Loucy (cell line): ENCODE data around the gene PTK6.

Experiments
- H2AFZ ChIP-seq: fragments of 200-600 bp; sonication (generic); 2 replicates; pipeline ENCODE4 v1.6.0; 2016; ENCODE audit warnings: antibody characterized with exemption, mild to moderate bottlenecking, low read length, moderate library complexity
- H3F3A ChIP-seq: fragments of 200-600 bp; 2 replicates; pipeline ENCODE4 v1.6.0; 2016; ENCODE audit warnings: antibody characterized with exemption, low read depth, mild to moderate bottlenecking
- H3K27me3 ChIP-seq: fragments of 200-600 bp; sonication (generic); 2 replicates; pipeline ENCODE4 v1.6.1; 2014; ENCODE audit warnings: low read length, mild to moderate bottlenecking; ENCODE audit not compliant: insufficient read depth, poor library complexity, severe bottlenecking
- H3K36me3 ChIP-seq: fragments of 200-600 bp; sonication (generic); 2 replicates; pipeline ENCODE4 v1.6.1; 2016; ENCODE audit warnings: low read length; ENCODE audit not compliant: insufficient read depth
- H3K4me1 ChIP-seq: fragments of 200-600 bp; sonication (generic); 2 replicates; pipeline ENCODE4 v1.5.1; 2014; ENCODE audit warnings: low read length, mild to moderate bottlenecking; ENCODE audit not compliant: insufficient read depth, poor library complexity, severe bottlenecking
- H3K4me2 ChIP-seq: fragments of 200-600 bp; sonication (generic); 2 replicates; pipeline ENCODE4 v1.6.0; 2014; ENCODE audit warnings: antibody characterized with exemption, low read length, low read depth, mild to moderate bottlenecking; ENCODE audit not compliant: poor library complexity, severe bottlenecking
- H3K4me3 ChIP-seq: fragments of 200-600 bp; sonication (generic); 2 replicates; pipeline ENCODE4 v1.5.1; 2014; ENCODE audit warnings: low read length, mild to moderate bottlenecking, mixed read lengths; ENCODE audit not compliant: poor library complexity, severe bottlenecking
- H3K79me2 ChIP-seq: fragments of 200-600 bp; sonication (generic); 2 replicates; pipeline ENCODE4 v1.6.1; 2014; ENCODE audit warnings: low read length; ENCODE audit not compliant: insufficient read depth
- H3K9ac ChIP-seq: fragments of 200-600 bp; sonication (generic); 2 replicates; pipeline ENCODE4 v1.6.0; 2014; ENCODE audit warnings: mild to moderate bottlenecking, low read depth, low read length, moderate library complexity; ENCODE audit not compliant: poor library complexity, severe bottlenecking
- H3K9me2 ChIP-seq: fragments of 200-600 bp; sonication (generic); replicated peaks from 2 replicates; pipeline ENCODE4 v1.6.1; 2016; ENCODE audit warnings: low read depth, low read length, mixed read lengths
- H3K9me3 ChIP-seq: fragments of 200-600 bp; sonication (generic); 2 replicates; pipeline ENCODE4 v1.6.1; 2014; ENCODE audit warnings: mild to moderate bottlenecking, antibody characterized with exemption, low read length, low read depth; ENCODE audit not compliant: insufficient read depth
- H4K20me1 ChIP-seq: fragments of 200-600 bp; sonication (generic); 2 replicates; pipeline ENCODE4 v1.6.0; 2014; ENCODE audit warnings: antibody characterized with exemption, low read length, mild to moderate bottlenecking; ENCODE audit not compliant: insufficient read depth, poor library complexity, severe bottlenecking
- EZH2phosphoT487 ChIP-seq: fragments of 200-600 bp; IDR thresholded peaks from 2 replicates; pipeline ENCODE4 v1.6.1; 2018; ENCODE audit warnings: antibody characterized with exemption, mild to moderate bottlenecking, moderate library complexity, borderline replicate concordance
- TF ChIP-seq, protein P1 (sequence below): fragments of 200-600 bp; sonication (generic); conservative IDR thresholded peaks from 2 replicates; pipeline ENCODE4 v1.5.1; 2014; ENCODE audit warnings: mild to moderate bottlenecking, antibody characterized with exemption, low read length

The PTK6 gene

DNA sequence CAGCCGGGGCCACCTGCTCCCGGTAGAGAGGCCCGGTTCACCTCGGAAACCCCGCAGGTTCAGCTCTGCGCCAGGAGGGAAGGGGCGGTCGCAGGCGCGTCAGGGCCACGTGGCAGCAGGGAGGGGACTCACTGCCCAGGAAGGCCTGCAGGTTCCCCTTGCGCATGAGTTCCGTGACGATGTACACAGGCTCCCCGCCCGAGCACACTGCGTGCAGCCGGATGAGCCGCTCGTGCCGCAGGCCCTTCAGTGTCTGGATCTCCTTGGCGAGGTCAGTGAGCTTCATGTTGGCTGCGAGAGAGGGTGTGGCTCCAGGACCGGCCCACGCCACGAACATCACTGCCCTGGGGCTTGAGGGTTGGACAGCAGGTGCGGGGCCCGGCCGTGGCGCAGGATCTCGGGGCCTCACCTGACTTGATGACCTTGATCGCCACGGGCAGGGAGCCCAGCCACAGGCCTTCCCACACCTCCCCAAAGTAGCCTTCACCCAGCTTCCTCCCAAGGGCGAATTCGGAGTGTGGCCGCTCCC lies 4.9 kb upstream of the PTK6 start:
- Histone ChIP-seq H2AFZ (no peak overlapping the region), H3K79me2 (no peaks in the 10 kb centered on the region), H3F3A (no peaks in the 10 kb centered on the region), H3K4me1 (peaks cover 10% of the 10 kb centered on the region), H3K36me3 (no peaks in the 10 kb centered on the region), H4K20me1 (no peaks in the 10 kb centered on the region), H3K4me2 (no peak overlapping the region), H3K9me3 (no peaks in the 10 kb centered on the region), H3K9ac (no peak overlapping the region), H3K9me2 (no peaks in the 10 kb centered on the region), H3K4me3 (no peak overlapping the region), H3K27me3 (no peaks in the 10 kb centered on the region)
- TF ChIP-seq, protein P1, sequence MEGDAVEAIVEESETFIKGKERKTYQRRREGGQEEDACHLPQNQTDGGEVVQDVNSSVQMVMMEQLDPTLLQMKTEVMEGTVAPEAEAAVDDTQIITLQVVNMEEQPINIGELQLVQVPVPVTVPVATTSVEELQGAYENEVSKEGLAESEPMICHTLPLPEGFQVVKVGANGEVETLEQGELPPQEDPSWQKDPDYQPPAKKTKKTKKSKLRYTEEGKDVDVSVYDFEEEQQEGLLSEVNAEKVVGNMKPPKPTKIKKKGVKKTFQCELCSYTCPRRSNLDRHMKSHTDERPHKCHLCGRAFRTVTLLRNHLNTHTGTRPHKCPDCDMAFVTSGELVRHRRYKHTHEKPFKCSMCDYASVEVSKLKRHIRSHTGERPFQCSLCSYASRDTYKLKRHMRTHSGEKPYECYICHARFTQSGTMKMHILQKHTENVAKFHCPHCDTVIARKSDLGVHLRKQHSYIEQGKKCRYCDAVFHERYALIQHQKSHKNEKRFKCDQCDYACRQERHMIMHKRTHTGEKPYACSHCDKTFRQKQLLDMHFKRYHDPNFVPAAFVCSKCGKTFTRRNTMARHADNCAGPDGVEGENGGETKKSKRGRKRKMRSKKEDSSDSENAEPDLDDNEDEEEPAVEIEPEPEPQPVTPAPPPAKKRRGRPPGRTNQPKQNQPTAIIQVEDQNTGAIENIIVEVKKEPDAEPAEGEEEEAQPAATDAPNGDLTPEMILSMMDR: no peak
- no peak for TF ChIP-seq EZH2phosphoT487

DNA sequence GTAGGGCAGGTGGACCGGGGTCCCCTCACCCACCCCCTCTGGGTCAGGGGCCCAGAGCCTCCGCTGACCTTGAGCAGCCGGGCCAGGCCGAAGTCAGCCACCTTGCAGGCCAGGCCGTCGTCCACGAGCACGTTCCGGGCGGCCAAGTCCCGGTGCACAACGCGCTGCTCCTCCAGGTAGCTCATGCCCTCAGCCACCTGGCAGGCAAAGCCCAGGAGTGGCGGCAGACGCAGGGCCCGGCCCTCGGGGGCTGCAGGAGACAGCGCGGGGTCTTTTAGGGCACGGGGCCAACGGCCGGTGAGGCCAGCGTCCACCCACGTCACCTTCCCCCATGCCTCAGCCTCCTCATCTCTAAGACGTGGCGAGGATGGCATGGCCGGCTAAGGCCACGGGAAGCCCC lies 4.2 kb upstream of the PTK6 start:
- no peak for TF ChIP-seq EZH2phosphoT487
- TF ChIP-seq, protein P1: no peak

DNA sequence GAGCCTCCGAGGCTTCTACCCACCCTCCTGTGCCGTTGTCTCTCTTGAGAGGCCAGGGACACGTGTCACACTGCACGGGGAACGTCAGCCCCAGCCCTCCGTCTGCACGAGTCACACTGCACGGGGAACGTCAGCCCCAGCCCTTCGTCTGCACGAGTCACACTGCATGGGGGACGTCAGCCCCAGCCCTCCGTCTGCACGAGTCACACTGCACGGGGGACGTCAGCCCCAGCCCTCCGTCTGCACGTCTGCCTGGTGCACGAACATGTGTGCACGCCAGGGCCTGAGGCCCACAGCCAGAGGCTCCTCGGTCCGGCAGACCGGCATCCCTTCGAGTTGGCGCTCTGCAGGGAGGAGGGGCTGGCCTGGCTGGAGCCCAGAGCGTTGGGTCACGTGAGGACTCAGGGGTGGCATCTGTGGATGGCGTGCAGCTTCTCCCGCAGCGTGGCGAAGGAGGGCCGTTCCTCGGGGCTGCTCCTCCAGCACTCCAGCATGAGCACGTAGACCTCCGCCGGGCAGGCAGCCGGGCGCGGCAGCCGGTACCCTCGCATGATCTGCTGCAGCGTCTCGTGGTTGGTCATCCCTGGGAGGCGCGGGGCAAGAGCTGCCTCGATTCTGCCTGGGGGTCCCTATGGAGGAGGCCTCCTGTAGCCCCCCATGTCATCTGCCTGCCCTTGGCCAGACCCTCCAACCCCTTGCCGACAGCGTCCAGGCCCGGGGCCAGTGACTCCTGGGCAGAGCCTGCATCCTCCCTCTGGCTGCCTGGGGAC lies 3.4 kb upstream of the PTK6 start:
- no peaks in the 10 kb centered on the region for H3F3A ChIP-seq
- H3K36me3 ChIP-seq: no peaks in the 10 kb centered on the region
- no peak for TF ChIP-seq EZH2phosphoT487
- no peak overlapping the region for H3K4me2 ChIP-seq
- no peaks in the 10 kb centered on the region for H4K20me1 ChIP-seq
- H3K9ac ChIP-seq: no peak overlapping the region
- no peaks in the 10 kb centered on the region for H3K27me3 ChIP-seq
- no peaks in the 10 kb centered on the region for H3K9me3 ChIP-seq
- no peaks in the 10 kb centered on the region for H3K9me2 ChIP-seq
- no peak overlapping the region for H2AFZ ChIP-seq
- H3K4me3 ChIP-seq: no peak overlapping the region
- no peaks in the 10 kb centered on the region for H3K79me2 ChIP-seq
- H3K4me1 ChIP-seq: peaks cover 12% of the 10 kb centered on the region

More for the DNA sequence above, 4.2 kb upstream of the PTK6 start:
- Histone ChIP-seq H3K27me3 (no peaks in the 10 kb centered on the region), H3K9me2 (no peaks in the 10 kb centered on the region), H4K20me1 (no peaks in the 10 kb centered on the region), H3K9ac (no peak overlapping the region), H3K4me3 (no peak overlapping the region), H3K4me1 (peaks cover 12% of the 10 kb centered on the region), H3F3A (no peaks in the 10 kb centered on the region), H3K79me2 (no peaks in the 10 kb centered on the region), H3K4me2 (no peak overlapping the region), H3K9me3 (no peaks in the 10 kb centered on the region), H3K36me3 (no peaks in the 10 kb centered on the region), H2AFZ (no peak overlapping the region)
